H4 (cell line): ENCODE data around the gene CALML6. TPM values are rescaled to one million over a fixed set of nuclear protein-coding genes. Genes with fewer than 3 reads are reported as not detected.
"Not testable (repeated sequence)": the region's sequence is repeated elsewhere in the genome, so short reads cannot be mapped to it uniquely, and the experiment has no call there.

Experiments
- DNase-seq: peaks from one replicate; pipeline ENCODE4 v3.0.0-alpha.2; 2015; ENCODE audit warnings: low spot score
- total RNA-seq: library from RNA; depleted of rRNA; stranded (reverse); fragments of >200 nt; shearing (Covaris generic); gene quantifications from 2 replicates; pipeline ENCODE4 v1.2.3, GENCODE V29; 2014

The CALML6 gene
- total RNA-seq, 1 experiment from 2014 or later: not detected

DNA sequence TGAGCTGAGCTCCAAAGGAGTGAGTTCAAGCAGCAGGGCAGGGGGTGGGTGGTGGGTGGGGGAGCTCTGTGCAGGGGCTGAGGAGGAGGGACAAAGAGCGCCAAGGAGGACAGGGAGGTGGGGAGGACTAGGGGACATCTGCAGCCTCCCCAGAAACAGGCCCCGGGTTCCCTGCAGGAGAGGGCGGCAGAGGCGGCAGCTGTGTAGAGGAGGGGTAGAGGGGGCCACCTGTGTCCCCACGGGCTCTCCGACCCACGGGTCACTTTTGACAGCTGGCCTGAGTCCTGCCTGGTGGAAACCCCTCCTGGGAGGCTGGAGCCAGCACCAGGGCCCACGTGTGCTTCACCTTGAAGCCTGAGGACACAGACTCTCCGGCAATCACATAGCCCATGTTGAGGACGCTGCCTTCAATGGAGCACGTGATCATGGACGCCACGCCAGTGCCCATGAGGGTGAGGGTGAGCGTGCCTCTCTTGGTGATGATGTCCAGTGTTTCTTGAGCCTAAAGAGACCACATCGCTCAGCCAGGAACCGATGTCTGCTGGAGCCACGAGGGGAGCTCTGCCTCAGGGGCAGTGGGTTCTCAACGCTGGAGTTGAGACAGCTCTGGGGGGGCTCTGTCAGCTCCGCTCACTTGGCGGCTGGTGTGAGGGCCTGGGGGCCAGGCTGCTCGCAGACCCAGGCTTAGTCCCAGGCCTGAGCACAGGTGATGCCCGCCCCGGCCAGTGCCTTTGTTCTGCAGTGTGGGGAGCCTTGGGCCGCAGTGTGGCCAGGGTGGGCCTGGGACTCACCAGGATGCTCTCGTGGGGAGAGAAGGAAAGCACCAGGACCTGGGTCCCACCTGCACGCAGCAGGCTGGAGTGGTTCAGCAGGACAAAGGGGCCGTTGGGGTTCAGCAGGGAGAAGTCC is 10.6 kb downstream of the CALML6 start:
- no peak for DNase-seq

GRCh38 chr1:1926346-1926811 is 11.3 kb downstream of the CALML6 start:
- no peak for DNase-seq

DNA sequence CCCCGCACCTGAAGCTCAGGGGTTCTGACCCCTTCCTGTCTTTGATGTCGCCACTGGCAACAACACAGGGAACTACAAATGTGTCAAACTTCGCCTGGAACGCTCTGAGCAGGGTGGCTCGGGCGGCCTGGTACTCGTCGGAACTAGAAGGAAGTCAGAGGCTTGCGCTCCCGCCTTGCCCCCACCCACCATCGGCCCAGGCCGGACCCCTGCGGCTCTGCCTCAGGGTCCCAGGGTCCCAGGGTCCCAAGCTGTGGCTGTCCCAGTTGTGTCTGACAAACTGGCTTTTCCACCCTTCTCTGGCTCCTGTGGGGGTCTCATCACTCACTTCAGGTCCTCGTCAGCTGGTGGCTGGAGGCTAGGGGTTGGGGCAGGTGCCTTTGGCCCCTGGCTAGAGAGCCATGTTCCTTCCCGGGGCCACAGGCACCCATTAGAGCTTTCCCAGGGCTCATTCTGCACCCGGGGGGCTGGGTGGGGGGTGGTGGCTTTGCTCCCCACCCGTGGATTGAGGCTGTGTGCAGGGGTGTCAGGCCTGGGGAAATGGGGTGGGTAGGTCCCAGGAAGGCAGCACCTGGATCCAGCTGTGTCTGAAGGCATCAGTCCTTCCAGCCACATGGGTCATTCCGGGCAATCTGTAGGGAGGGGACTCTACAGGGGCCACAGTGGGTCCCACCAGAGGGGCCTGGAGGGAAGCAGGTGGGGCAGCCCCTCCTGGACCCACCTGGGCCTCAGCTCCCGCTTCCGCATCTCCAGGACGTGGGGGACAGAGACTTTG is 12.0 kb downstream of the CALML6 start:
- no peak for DNase-seq

DNA sequence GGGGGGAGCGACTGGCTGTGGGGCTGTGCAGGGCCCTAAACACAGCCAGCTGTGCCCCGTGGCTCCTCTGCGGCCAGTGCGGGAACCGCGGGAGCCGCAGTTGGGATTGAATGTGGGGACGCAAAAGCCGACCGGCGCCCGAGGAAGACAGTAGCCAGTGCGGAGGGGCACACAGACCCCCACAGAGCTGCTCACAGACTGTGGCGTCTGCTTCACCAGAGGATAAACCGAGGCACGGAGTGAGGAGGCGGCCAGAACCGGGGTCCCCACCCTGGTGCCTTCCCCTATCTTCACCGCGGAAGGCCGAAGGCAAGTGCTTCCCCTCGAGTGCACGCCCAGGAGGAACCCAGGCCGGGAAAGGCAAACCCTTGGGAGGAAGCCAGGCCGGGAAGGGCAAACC is 12.7 kb downstream of the CALML6 start:
- no peak for DNase-seq

GRCh38 chr1:1928231-1929101 is 13.4 kb downstream of the CALML6 start:
- DNase-seq: no peak

DNA sequence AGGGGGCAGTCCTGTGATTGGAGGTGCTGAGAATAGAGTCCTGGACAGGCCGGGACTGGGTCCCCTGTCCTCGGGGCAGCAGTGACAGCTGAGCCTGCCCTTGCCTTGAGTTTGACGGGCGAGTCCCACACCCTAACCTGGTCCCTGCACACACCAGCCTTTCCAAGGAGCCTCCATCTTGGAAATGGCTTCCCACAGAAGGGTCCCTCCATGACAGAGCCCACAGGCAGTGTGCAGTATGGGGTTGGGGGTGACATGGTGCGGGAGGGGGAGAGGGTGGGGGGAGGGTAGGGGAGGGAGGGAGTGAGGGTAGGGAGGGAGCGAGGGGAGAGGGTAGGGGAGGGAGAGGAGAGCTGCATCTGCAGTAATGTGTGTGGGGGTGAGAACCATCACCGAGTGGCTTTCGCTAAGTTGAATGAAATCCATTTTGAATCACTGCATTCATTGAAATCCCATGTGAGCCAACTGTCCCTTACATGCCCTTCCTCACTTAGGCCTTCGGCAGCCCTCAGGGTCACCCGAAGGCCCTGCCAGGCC is 14.1 kb downstream of the CALML6 start:
- DNase-seq: no peak

DNA sequence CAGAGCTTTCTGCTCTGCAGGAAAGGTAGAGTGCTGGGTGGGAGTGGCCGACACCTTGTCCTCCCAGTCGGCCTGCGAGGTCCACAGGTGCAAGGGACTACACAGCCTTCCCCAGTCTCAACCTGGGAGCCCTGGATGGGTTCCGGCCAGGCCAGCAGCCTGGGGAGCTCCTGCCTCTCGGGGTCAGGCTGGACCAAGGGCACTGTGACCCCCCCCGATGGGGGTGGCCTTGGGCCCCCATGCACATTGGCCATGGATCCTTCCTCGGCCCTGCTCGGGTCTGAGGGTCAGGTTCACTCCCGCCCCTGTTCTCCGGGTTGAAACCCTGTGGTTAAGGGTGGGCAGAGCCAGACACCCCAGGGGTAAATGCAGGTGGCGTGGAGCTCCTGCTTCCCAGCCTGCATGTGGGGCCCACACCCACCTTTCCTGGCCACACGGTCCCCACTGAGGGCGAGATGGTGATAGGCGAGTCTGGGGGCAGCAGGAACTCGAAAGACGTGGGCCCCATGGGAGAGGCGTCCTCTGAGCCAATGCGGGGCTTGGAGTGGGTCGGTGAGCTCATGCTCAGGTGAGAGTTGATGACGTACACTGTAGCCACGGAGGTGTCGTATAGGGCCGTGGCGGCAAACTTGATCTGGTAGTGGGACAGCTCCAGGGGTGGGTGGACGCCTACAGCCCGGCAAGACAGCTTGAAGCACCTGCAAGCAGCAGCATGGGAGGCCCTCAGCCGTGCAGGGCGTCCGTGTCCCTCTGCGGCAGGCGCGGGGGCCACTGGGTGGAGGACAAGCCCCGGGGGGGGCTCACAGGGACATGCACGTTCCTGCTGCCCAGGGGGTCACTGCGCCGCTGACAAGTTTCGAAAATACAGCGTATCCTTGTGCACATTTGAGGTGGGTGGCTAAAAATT is 14.8 kb downstream of the CALML6 start:
- DNase-seq: no peak

GRCh38 chr1:1934848-1935247 is 19.8 kb downstream of the CALML6 start:
- not testable (repeated sequence) for DNase-seq

DNA sequence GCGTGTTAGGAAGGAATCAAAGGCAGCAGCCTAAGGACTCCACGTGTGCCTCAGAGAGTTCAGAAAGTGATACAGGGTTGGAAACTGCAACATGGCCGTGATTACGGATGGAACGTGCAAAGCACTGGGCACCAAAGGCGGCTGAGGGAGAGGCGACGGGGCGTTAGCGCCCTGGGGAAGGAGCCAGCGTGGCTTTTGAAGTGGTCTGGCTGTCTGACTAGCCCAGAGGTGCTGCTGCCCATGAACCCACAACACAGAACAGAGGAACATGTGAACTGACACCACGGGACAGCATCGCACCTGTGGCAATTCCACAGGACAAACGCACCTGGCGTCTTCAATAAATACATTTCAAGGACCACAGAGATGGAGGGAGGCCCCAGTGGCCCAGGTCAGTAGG is 22.0 kb downstream of the CALML6 start:
- no peak for DNase-seq

DNA sequence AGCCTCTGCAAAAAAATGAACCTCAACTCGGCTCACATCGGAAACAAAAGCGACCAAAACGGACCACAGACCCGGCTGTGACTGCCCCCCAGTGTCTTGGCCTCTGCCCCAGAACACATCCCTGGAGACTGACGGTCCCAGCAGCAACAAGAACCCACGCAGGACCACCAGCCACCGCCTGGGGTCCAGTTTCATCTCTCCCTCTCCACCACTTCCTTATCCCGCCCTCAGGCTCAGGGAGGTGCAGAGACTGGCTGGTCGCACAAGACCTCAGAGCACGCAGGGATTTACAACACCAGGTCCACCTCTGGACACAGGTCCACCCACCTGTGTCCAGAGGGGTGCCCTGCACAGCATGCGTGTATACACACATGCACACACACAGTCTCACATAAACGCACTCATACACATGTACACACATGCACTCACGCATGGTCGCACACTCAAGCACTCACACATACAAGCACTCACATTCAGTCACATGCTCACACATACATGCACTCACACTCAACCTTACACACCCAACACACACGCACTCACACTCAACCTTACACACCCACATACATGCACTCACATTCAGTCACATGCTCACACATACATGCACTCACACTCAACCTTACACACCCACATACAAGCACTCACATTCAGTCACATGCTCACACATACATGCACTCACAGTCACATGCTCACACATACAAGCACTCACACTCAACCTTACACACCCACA is 22.7 kb downstream of the CALML6 start:
- DNase-seq: no peak

DNA sequence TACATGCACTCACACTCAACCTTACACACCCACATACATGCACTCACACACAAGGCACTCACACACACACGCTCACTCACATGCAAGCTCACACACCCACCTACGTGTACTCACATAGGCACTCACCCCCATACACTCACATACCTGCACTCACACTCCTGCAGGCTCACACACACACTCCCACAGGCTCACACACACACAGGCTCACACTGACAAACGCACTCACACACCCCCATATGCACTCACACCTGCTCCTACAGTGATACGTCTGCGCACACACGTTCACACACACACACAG is 23.2 kb downstream of the CALML6 start:
- no peak for DNase-seq

DNA sequence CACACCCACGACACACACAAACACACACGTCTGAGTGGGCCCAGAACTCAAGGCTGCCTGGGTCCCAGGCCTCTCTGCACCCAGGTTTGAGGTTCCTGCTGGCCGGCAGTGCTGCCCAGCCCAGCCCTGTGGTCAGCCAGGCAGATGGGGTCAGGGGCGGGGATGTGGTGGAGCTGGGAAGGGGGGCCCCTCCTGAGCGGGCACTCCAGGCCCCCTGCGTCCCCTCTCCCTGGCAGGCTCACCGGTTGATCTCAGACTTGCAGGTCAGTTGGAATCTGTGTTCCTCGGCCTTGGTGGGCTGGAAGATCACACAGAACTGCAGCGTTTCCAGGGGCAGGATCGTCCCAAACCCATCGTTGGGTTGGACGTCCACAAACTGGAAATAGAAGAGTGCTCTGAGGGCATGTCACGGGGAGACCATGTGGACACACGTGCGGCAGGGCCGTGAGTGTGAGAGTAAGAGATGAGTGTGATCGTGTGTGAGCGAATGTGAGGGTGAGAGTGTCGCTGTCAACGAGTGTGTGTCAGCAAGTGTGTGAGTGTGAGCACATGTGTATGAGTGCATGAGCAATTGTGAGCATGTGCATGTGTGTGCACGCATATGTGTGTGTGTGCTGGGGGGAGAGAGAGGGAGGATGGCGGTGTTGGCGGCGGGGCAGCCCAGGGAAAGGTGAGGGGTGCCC is 23.7 kb downstream of the CALML6 start:
- DNase-seq: no peak

GRCh38 chr1:1939296-1940122 is 24.4 kb downstream of the CALML6 start:
- DNase-seq: no peak

- no peak for DNase-seq
These were observed 25.0 kb downstream of the CALML6 start for GRCh38 chr1:1940123-1940425.

GRCh38 chr1:1941211-1941841 is 26.3 kb downstream of the CALML6 start:
- no peak for DNase-seq

DNA sequence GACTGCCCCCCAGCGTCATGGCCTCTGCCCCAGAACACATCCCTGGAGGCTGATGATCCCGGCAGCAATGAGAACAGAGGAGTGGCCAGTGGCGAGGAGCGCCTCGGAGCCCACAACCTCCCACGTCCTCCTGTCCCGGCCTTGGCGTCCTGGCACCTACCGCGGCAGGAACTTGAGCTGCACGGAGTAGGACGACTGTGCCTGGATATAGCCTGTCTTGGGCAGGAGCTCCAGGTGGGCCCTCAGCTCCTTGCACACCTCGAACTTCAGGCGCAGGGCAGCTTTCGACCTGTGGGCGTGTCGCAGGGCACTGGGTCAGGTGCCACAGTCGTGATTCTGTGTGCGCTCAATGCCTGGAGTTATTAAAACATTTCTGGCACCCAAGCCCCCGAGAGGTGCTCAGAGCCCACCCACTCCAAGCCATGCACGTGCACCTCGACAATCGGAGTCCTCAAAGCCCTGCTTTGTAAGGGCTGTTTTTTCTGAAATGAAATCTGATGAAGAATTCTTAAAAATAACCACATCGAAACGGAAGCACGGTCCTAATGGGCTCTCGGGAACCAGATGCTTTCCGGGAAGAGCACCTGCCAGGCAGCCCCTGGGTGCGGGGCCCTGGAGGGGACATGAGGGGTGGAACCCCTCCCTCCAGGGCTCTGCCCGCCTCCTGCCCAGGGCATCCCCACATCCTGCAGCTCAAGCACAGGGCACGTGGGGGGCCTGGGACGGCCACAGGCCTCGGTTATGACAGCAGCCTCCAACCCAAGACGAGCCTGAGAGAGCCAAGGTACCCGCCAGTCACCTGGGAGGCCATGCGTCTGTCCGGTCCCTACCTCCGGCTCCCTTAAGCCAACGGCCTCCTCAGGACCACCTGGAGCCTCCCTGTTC is 27.1 kb downstream of the CALML6 start:
- DNase-seq: no peak
